Measurements from ENCODE around the gene AKR1C2.

DNA sequence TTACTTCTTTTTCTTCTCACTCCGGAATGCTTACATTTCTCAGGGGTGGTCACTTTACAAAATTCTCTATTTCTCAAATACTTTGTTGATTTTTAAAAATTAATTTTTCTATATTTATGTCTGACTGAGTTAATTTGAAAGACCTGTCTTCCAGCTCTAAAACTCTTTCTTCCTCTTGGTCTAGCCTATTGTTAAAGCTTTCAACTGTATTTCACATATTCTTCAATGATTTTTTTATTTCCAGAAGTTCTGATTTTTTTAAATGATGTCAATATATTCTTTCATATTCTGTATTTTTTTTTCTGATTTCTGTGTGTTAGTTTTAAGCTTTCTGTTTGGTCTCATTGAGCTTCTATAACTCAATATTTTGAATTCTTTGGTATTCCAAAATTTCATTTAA, 27.3 kb upstream of the AKR1C2 start:
- TF ChIP-seq, protein P1, sequence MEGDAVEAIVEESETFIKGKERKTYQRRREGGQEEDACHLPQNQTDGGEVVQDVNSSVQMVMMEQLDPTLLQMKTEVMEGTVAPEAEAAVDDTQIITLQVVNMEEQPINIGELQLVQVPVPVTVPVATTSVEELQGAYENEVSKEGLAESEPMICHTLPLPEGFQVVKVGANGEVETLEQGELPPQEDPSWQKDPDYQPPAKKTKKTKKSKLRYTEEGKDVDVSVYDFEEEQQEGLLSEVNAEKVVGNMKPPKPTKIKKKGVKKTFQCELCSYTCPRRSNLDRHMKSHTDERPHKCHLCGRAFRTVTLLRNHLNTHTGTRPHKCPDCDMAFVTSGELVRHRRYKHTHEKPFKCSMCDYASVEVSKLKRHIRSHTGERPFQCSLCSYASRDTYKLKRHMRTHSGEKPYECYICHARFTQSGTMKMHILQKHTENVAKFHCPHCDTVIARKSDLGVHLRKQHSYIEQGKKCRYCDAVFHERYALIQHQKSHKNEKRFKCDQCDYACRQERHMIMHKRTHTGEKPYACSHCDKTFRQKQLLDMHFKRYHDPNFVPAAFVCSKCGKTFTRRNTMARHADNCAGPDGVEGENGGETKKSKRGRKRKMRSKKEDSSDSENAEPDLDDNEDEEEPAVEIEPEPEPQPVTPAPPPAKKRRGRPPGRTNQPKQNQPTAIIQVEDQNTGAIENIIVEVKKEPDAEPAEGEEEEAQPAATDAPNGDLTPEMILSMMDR (IDR thresholded peaks at IDR 0.05; ENCODE audit: poor library complexity, severe bottlenecking) = no peak
- no peak for TF ChIP-seq EP300 (conservative IDR thresholded peaks at IDR 0.05; ENCODE audit: poor library complexity, severe bottlenecking)
- TF ChIP-seq TAF1 (IDR thresholded peaks at IDR 0.05; ENCODE audit: low read depth) = no peak
- TF ChIP-seq EZH2 (IDR thresholded peaks at IDR 0.05; ENCODE audit: borderline replicate concordance, insufficient read depth, low read length, poor library complexity, severe bottlenecking) = no peak
- TF ChIP-seq, protein P2, sequence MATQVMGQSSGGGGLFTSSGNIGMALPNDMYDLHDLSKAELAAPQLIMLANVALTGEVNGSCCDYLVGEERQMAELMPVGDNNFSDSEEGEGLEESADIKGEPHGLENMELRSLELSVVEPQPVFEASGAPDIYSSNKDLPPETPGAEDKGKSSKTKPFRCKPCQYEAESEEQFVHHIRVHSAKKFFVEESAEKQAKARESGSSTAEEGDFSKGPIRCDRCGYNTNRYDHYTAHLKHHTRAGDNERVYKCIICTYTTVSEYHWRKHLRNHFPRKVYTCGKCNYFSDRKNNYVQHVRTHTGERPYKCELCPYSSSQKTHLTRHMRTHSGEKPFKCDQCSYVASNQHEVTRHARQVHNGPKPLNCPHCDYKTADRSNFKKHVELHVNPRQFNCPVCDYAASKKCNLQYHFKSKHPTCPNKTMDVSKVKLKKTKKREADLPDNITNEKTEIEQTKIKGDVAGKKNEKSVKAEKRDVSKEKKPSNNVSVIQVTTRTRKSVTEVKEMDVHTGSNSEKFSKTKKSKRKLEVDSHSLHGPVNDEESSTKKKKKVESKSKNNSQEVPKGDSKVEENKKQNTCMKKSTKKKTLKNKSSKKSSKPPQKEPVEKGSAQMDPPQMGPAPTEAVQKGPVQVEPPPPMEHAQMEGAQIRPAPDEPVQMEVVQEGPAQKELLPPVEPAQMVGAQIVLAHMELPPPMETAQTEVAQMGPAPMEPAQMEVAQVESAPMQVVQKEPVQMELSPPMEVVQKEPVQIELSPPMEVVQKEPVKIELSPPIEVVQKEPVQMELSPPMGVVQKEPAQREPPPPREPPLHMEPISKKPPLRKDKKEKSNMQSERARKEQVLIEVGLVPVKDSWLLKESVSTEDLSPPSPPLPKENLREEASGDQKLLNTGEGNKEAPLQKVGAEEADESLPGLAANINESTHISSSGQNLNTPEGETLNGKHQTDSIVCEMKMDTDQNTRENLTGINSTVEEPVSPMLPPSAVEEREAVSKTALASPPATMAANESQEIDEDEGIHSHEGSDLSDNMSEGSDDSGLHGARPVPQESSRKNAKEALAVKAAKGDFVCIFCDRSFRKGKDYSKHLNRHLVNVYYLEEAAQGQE (IDR thresholded peaks at IDR 0.05; ENCODE audit: borderline replicate concordance) = no peak
- no peak for TF ChIP-seq MXI1 (conservative IDR thresholded peaks at IDR 0.05; ENCODE audit: poor library complexity, severe bottlenecking)
- no peak for TF ChIP-seq RAD21 (conservative IDR thresholded peaks at IDR 0.05)
- no peak for TF ChIP-seq POLR2AphosphoS5 (IDR thresholded peaks at IDR 0.05)

Data from neural cell (in vitro differentiated cells).